Smooth muscle cell (in vitro differentiated cells): ENCODE data around the gene ADAMTS19. TPM values are rescaled to one million over a fixed set of nuclear protein-coding genes. Genes with fewer than 3 reads are reported as not detected.

Experiments used
- DNase-seq: peaks from one replicate; lab custom pipeline; 2025; ENCODE audit not compliant: unreplicated experiment; lab: John Stamatoyannopoulos, UW
- H2AFZ ChIP-seq: fragments of 200-600 bp; sonication (generic); 2 replicates; pipeline ENCODE4 v1.6.0; 2016; ENCODE audit warnings: antibody characterized with exemption, low read depth, mild to moderate bottlenecking
- H3F3A ChIP-seq: fragments of 200-600 bp; sonication (generic); 2 replicates; pipeline ENCODE4 v1.6.0; 2017; ENCODE audit warnings: antibody characterized with exemption, low read depth
- H3K27ac ChIP-seq: fragments of 200-600 bp; sonication (generic); 2 replicates; pipeline ENCODE4 v1.5.1; 2016; ENCODE audit warnings: low read depth, mild to moderate bottlenecking
- H3K27me3 ChIP-seq: fragments of 200-600 bp; sonication (generic); 2 replicates; pipeline ENCODE4 v1.6.1; 2016; ENCODE audit warnings: low read depth, mild to moderate bottlenecking
- H3K36me3 ChIP-seq: fragments of 200-600 bp; sonication (generic); 2 replicates; pipeline ENCODE4 v1.5.1; 2016; ENCODE audit warnings: low read depth
- H3K4me1 ChIP-seq: fragments of 200-600 bp; sonication (generic); 2 replicates; pipeline ENCODE4 v1.5.1; 2016; ENCODE audit warnings: low read depth
- H3K4me2 ChIP-seq: fragments of 200-600 bp; sonication (generic); 2 replicates; pipeline ENCODE4 v1.6.0; 2016; ENCODE audit warnings: mild to moderate bottlenecking
- H3K4me3 ChIP-seq: fragments of 200-600 bp; sonication (generic); 2 replicates; pipeline ENCODE4 v1.5.1; 2016; ENCODE audit warnings: mild to moderate bottlenecking
- H3K79me2 ChIP-seq: fragments of 200-600 bp; sonication (generic); 2 replicates; pipeline ENCODE4 v1.6.0; 2016; ENCODE audit warnings: low read depth, mild to moderate bottlenecking
- H3K9ac ChIP-seq: fragments of 200-600 bp; sonication (generic); 2 replicates; pipeline ENCODE4 v1.6.0; 2016; ENCODE audit warnings: low read depth
- H3K9me3 ChIP-seq: fragments of 200-600 bp; sonication (generic); replicated peaks from 2 replicates; pipeline ENCODE4 v1.5.1; 2016; ENCODE audit warnings: low read depth
- H4K20me1 ChIP-seq: fragments of 200-600 bp; sonication (generic); 2 replicates; pipeline ENCODE4 v1.6.0; 2016; ENCODE audit warnings: low read depth
- WGBS: methylation state at CpG from one replicate; pipeline ENCODE4 v1.1.7; 2016; ENCODE audit warnings: low lambda C conversion rate; 5-methylcytosine and 5-hydroxymethylcytosine counted together
- polyA plus RNA-seq: library from polyadenylated mRNA; unstranded; fragments of >200 nt; fragmentation: Nextera tagmentation; extraction: Ambion mirVana; gene quantifications from 2 replicates; pipeline ENCODE4 v1.2.1, GENCODE V29; 2016
- total RNA-seq: library from RNA; depleted of rRNA; stranded (reverse); fragments of >200 nt; gene quantifications from 2 replicates; pipeline ENCODE4 v1.2.3, GENCODE V29; 2014
- TF ChIP-seq, protein P1 (sequence below): fragments of 200-600 bp; sonication (generic); IDR thresholded peaks from 2 replicates; pipeline ENCODE4 v1.5.1; 2017; ENCODE audit warnings: borderline replicate concordance, mild to moderate bottlenecking, antibody characterized with exemption; ENCODE audit not compliant: insufficient read depth, poor library complexity, severe bottlenecking

ADAMTS19 gene
- total and polyA plus RNA-seq, 2 experiments from 2014 or later = 4.5 to 4.9 TPM

GRCh38 chr5:129541648-129542251 lies 81.7 kb downstream of the ADAMTS19 start:
- Histone ChIP-seq H3K4me1 (no peaks in the 10 kb centered on the region), H3K4me3 (no peak overlapping the region), H3K4me2 (no peak overlapping the region), H3K9ac (no peak overlapping the region), H4K20me1 (no peaks in the 10 kb centered on the region), H2AFZ (no peak overlapping the region), H3K27me3 (no peaks in the 10 kb centered on the region), H3K27ac (no peak overlapping the region), H3F3A (peaks cover 4% of the 10 kb centered on the region), H3K79me2 (no peaks in the 10 kb centered on the region), H3K9me3 (no peaks in the 10 kb centered on the region), H3K36me3 (no peaks in the 10 kb centered on the region)
- no peak for DNase-seq
- TF ChIP-seq, protein P1, sequence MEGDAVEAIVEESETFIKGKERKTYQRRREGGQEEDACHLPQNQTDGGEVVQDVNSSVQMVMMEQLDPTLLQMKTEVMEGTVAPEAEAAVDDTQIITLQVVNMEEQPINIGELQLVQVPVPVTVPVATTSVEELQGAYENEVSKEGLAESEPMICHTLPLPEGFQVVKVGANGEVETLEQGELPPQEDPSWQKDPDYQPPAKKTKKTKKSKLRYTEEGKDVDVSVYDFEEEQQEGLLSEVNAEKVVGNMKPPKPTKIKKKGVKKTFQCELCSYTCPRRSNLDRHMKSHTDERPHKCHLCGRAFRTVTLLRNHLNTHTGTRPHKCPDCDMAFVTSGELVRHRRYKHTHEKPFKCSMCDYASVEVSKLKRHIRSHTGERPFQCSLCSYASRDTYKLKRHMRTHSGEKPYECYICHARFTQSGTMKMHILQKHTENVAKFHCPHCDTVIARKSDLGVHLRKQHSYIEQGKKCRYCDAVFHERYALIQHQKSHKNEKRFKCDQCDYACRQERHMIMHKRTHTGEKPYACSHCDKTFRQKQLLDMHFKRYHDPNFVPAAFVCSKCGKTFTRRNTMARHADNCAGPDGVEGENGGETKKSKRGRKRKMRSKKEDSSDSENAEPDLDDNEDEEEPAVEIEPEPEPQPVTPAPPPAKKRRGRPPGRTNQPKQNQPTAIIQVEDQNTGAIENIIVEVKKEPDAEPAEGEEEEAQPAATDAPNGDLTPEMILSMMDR = peak; percentile 20
- 88% methylated on average over 4 of the region's 4 CpGs for WGBS

GRCh38 chr5:129547137-129547536 lies 87.0 kb downstream of the ADAMTS19 start:
- Histone ChIP-seq H3F3A (no peaks in the 10 kb centered on the region), H3K36me3 (no peaks in the 10 kb centered on the region), H3K79me2 (no peaks in the 10 kb centered on the region), H4K20me1 (no peaks in the 10 kb centered on the region), H2AFZ (no peak overlapping the region), H3K27me3 (no peaks in the 10 kb centered on the region), H3K9me3 (no peaks in the 10 kb centered on the region), H3K9ac (no peak overlapping the region), H3K4me3 (no peak overlapping the region), H3K27ac (no peak overlapping the region), H3K4me1 (no peaks in the 10 kb centered on the region), H3K4me2 (no peak overlapping the region)
- DNase-seq = no peak
- WGBS = 90% methylated on average over 1 of the region's 1 CpG
- TF ChIP-seq, protein P1 = no peak

- H3K79me2 ChIP-seq = no peaks in the 10 kb centered on the region
- no peak overlapping the region for H3K4me2 ChIP-seq
- H3K36me3 ChIP-seq = no peaks in the 10 kb centered on the region
- no peak for DNase-seq
- H2AFZ ChIP-seq = no peak overlapping the region
- no peaks in the 10 kb centered on the region for H4K20me1 ChIP-seq
- H3K4me3 ChIP-seq = no peak overlapping the region
- H3K27me3 ChIP-seq = no peaks in the 10 kb centered on the region
- 87% methylated on average over 2 of the region's 2 CpGs for WGBS
- no peaks in the 10 kb centered on the region for H3K9me3 ChIP-seq
- TF ChIP-seq, protein P1 = no peak
- no peak overlapping the region for H3K27ac ChIP-seq
- no peaks in the 10 kb centered on the region for H3F3A ChIP-seq
- no peaks in the 10 kb centered on the region for H3K4me1 ChIP-seq
- no peak overlapping the region for H3K9ac ChIP-seq
Observed at GRCh38 chr5:129554134-129554904, 94.2 kb downstream of the ADAMTS19 start.
